SH-SY5Y (cell line): Measurements from ENCODE around the gene LRRIQ3.

Source experiments
- GATA2 ChIP-seq: IDR thresholded peaks from 2 replicates; pipeline ENCODE4 v1.6.1; 2011; ENCODE audit warnings: mild to moderate bottlenecking, low read depth, low read length
- GATA3 ChIP-seq: IDR thresholded peaks from 2 replicates; pipeline ENCODE4 v1.6.1; 2011; ENCODE audit warnings: low read depth, mild to moderate bottlenecking, low read length, moderate library complexity

DNA sequence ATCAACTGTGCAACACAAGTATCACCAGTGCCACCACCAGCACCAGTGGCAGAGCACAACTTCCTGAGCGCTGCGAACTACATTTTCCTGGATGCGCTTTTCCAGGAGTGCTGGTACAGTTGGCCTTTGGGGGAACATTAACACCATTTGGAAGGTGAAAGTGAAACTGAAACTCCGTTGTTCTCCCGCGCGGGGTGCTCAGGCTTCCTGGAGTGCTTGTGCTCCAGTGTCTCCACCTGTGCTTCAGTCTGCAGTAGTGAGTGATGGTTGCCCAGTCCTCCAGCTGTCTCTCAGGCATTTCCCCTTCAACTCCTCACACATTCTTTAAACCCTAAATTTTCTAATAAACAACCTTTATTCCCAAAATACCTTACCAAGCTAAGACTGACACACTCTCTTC is 187.8 kb downstream of the LRRIQ3 start:
- no peak for TF ChIP-seq GATA2
- no peak for TF ChIP-seq GATA3
